Activated naive CD4-positive, alpha-beta T cell treated with anti-CD3 and anti-CD28 coated beads, Interleukin-2, amount 50 U/mL, for 16 hours (primary cell): ENCODE measurements around the gene HGFAC.
A peak's percentile ranks its signal among the peaks of the same experiment; 100 is the strongest.

Experiments used
- DNase-seq: peaks from one replicate; pipeline ENCODE4 v3.0.0-alpha.2; 2020

The HGFAC gene

DNA sequence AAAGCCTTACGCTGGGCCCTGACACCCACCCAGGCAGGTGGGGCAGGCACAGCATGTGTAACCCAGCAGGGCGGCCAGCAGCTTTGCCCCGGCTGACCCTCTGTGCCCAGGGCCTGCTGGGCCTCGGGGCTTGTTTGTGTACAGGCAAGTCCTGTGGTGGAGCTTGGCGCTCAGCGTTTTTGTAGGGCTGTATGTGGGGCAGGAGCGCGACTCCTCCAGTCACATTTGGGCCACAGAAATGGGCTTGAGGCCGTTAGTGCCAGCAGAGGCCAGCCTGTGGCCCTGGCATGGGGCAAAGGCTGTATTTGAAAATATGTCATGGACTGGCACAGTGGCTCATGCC, 14.7 kb upstream of the HGFAC start:
- no peak for DNase-seq

DNA sequence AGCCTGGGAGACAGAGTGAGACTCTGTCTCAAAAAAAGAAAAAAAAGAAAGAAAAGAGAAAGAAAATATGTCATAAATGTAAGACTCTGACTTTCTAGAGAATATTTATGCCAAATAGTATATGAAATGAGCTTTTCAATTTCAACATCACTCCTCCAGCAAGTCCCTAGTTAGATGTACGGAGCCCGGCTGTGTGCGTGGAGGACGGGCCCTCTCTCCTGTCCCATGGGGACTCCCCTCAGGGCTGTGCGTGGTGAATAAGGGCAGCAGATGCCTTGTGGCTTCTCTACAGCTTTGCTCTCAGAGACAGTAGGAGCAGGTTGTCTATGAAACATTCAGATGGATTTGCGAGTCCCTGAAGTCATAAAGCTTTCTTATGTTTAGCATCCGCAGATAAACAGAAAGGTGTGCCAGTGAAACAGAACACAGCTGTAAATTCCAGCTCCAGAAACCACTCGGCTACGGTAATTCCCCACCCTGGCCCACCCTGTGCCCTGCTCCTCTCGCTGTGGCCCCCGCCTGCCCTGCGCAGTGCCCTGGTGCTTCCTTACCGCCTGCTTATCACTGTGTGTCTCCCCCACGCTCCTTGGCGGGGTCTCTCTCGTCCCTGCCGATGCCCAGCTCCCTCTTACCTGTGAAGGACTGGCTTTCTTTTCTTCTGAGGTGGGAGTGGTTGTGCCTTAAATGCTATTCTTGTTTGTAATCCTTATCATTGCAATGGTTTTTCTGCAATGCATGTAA, 13.9 kb upstream of the HGFAC start:
- DNase-seq, result no peak

DNA sequence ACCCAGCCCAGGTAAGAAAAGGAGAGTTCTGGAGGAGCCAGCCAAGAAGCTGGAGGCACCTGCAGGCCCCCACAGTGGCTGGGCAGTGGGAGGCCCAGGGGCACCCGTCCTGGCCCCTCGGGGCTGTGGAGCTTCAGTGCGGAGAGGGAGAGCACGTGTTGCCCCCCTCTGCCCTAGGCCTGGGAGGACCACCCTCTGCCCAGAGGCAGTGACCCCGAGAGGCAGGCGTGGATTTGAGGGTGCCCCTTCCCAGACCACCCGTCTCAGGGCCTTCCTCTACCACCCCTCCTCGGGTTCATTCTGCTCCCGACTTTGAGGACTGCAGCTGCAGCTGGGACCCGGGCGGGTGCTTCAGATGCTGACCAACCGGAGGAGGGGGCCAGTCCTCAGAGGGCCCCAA, 12.1 kb upstream of the HGFAC start:
- DNase-seq, result no peak

DNA sequence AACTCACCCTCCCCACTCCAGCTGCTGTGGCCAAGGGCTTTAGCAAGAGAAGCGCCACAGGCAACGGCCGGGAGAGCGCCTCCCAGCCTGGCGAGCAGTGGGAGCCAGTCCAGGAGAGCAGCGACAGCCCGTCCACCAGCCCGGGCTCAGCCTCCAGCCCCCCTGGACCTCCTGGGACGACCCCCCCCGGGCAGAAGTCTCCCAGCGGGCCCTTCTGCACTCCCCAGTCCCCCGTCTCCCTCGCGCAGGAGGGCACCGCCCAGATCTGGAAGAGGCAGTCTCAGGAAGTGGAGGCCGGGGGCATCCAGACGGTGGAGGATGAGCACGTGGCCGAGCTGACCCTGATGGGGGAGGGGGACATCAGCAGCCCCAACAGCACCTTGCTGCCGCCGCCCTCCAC, 11.2 kb upstream of the HGFAC start:
- no peak for DNase-seq

DNA sequence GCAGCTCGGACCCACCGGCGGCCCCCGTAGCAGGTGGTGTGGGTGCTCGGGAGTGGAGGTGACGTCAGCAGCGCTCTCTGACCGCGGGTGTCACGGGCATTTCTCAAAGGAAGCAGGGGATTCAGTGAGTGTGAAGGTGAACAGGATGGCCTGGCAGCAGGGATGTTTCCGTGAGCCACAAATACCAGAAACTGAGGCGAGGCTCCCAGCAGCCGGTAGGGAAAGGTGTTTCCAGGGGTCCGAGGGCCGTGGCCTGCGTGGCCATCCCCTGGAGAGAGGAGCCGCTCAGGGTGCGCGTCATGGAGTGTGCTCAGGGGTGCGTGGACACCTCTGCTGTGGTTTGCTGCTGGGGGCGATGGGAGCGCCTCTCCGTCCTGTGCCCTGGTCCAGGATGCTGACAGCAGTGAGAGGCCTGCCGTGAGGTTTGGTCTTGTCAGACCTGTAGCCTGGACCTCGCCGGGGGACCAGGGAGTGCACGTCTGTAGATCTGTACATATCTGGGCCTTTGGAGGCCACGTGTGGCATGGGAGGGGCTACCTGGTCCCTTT, 10.2 kb upstream of the HGFAC start:
- no peak for DNase-seq

DNA sequence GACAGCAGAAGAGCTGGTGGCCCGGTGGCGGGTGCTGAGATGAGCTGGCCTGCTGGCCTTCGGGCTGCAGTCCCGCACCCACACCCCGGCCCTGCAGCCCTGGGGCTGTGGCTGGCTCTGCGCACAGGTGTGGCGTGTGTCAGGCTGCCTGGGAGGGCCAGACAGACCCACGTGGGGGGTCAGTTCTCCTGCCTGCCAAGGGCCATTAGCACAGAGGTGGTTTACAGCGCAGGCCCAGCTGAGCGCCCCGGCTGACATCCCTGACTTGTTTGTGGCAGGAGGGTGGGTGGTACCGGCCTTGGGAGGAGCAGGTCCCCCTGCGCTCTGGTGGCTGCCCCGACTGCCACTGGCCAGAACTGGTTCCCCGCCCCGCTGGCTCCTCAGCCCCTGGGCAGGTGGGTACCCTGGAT, 9.4 kb upstream of the HGFAC start:
- no peak for DNase-seq

DNA sequence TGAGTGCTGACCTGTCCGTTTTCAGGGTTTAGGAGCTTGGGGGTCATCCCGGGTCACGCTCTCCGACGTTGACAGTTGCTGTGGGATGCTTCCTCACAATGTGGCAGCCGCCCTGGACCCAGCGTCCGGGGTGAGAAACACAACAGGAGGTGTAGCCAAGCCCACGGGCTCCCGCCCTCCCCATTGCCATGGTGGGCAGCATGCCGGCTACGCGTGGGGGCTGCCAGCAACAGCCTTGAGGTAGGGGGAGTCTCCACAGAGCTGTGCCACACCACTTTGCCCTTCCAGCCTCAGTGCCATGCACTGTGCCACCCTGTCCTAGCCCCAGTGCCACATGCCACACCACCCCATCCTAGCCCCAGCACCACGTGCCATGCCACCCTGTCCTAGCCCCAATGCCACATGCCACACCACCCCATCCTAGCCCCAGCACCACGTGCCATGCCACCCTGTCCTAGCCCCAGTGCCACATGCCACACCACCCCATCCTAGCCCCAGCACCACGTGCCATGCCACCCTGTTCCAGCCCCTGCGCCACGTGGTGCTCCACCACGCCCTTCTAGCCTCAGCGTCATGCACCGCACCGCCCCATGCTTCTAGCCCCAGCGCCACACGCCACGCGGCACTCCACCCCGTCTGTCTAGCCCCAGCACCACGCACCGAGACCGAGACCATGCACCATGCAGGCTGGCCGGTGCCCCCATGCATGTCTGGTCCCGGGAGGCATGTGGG, 8.5 kb upstream of the HGFAC start:
- DNase-seq, result no peak

DNA sequence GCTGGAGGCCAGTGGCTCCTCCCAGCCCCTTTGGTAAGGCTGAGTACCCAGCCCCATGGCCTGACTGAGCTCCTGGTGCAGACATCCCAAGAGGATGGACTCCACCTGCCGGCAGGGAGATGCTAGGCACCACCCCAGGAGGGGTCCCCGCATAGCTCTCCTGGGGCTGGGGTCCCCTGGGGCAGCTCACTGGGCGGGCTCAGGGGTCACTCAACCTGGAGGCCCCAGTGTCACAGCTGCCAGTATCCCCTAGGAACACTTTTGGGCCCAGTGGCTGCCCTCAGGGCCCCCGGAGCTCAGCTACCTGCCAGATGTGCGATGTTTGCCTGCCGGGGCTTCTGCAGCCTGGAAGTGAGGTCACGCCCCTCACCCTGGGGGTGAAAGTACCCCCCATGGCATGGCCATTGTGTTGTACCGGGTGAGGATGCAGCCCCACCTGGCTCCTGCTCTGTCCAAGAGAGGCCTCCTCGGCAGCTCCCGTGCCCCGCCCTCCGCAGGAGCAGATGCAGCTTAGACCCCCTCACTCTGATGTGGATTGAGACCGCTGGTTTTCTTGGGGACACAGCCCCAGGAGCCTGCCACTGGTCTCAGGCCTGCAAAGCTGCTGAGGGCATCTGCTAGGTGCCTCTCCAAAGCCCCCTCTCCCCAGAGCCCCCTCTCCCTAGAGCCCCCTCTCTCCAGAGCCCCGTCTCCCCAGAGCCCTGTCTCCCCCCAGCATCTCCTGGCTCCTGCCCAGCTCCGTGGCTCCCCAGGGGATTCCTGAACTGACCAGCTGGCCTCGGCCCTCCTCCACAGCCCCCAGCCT, 6.7 kb upstream of the HGFAC start:
- no peak for DNase-seq

DNA sequence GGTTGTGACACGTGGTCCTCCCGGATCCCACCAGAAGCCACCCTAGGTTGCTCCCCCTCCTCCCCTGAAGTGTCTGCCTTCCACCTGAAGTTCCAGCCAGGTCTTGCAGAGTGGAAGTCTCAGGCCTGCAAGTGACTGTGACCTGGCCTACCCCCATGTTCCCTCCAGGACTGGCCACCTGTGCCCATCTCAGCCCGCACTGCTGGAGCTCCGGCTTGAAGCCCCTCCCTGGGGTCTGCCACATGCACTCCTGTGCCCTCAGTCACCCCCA, 6.1 kb upstream of the HGFAC start:
- no peak for DNase-seq

DNA sequence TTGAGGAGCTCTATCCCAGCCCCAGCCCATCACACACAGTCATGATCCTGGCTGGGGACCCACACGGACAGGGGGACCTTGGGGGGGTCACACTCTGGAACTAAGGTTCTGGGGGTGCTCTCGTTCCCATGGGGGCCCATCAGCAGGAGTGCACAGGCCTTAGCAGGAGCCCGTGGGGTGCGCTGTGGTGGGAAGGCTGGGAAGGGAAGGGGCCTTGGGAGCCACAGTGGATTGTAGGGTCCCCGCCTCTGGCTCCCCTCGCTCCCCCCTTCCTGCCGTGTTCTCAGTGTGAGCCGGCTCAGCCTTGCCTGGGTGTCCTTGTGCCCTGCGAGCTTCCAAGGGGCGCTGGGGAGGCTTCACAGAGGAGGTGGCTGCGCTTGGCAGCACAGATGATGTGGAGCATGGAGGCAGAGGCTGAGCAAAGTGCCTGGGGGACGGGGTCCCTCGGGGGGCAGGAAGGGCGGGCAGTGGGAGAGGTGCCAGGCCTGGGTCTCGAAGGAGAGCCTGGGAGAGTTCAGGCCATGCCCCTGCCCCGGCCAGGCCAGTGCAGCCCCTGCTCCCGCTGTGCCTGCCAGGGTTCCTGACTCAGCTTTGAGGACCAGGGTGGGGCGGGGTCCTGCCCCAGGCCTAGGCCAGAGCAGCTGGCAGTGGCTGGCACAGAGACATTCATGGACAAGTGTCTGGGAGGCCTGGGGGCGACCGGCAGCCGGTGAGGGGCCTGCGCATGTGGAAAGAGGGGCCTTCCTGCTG, 5.5 kb upstream of the HGFAC start:
- no peak for DNase-seq

DNA sequence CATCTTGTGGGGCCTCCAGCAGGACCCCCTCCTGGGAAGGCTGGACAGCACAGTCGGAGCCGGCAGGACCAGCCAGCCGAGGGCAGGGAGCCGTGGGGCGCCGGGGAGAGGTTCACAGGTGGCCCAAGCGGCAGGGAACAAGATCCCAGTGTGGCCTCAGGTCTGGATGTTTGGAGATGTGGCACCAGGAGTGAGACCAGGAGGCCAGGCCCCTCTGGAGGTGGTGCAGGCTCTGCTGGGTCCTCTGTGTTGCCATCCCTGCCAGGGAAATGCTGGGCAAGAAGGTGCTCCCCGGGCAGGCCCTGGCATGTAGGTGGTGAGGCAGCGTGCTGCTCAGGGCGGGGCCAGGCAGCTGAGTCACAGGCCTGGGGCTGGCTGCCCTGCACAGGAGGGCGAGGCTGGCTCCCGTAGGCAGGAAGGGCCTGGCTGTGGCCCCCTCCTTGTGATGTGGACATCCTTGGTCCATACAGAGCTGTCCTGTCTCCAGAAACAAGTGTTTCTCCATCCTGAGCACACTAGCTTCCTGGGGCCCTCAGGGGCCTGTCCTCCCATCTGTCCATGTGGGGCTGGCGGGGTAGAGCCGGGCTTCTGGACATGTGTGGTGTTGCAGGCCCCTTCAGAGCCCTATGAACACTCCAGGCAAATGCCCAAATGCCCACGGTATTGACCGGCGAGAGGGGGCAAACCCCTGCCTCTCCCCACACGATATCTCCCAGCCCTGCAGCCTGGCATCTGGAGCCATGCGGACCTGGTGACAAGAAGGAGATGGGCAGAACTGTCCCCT, 4.8 kb upstream of the HGFAC start:
- no peak for DNase-seq

DNA sequence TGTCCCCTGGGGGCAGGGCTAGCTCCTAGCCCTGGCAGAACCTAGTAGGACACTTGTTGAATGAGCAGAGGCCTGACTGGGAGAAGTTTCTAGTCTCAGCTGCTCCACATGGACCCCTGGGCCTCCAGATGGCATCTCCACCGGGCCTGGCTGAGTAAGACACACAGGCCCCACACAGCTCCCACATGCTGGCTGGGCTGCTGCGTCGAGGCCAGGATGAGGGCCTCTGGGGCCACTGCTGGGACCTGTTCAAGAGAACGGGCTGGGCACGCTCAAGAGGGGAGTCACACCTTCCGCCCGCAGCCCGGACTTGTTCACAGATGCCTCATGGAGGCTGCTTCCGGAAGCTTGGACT, 4.2 kb upstream of the HGFAC start:
- DNase-seq, result no peak

DNA sequence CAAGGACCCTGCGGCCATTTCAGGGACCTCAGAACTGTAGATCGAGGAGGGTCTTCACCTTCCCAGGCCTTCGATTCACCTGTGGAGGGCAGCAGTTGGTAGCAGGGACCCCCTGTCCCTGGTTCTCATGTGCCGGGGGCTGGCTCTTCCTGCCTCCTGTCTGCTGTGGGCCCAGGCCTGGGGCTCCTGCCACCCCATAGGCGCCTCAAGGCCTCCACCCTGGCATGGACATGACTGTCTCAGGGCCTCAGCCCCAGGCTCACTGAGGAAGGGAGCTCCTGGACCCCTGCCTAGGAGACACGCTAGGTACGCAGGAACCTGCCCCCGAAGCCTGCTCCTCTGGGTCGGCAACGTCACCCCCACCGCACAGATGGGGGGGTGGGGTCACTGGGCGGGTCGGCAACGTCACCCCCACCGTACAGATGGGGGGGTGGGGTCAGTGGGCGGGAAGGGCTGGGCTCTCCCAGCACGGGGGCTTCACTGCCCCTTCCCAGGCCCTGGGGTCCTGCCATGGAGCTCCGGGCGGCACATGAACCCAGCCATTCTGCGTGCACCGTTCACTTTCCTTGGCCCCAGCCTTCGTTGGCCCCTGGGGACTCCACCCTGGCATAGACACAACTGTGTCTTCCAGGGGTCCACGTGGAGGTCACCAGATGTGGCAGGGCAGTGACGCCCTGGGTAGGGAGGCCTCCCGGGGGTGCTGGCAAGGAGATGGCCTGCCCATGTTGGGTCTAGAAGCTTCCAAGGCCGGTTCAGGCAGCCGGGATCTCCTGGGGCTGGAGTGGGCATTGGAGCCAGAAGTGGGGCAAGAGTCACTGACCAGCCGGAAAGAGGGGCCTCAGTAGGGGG, 3.5 kb upstream of the HGFAC start:
- DNase-seq, result no peak

DNA sequence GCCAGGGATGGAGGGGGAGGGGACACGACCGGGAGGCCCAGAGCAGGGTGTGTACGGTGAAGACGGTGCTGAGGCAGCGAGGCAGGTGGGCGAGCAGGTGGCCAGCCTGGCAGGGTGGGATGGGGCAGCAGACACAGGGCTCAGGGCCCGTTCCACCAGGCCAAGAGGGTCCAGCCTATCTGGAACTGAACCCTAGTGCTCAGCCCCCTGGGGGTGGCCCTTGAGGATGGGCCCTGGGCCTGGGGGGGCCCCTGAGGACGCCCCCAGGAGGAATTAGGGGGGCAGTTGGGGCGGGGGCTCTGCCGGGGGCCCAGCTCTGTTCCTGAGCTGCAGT, 3.0 kb upstream of the HGFAC start:
- no peak for DNase-seq

DNA sequence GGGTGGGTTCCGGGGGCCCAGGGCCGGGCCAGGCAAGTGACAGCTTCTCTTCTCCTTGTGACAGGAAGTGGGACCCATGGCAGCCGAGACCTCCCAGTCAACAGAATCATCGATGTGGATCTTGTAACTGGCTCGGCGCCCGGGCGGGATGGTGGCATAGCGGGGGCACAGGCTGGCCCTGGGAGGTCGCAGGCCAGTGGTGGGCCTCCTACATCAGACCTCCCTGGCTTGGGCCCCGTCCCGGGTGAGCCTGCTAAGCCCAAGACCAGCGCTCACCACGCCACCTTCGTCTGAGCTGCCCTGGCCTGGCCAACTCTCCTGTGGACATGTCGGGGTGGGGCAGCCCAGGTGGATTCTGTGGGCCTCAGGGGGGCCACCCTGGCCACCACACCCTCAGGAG, 2.4 kb upstream of the HGFAC start:
- DNase-seq, result no peak

DNA sequence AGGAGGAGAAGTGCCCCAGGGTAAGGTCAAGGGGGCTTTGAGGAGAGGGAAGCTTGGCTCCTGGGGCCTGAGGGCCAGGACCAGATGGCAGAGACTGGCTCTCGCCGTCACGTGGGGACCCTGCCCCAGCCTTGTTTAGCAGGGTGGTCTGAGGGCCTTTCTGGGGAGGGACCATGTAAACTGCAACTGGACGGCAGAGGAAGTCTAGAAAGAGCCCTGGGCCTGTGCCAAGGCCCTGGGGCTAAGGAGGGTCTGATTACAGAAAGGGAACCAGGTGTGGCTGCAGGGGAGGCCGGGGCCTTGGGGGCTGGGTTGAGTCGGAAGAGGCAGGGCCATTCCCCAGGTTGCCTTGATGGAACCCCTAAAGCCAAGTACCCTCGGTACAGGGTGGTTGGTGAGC, 1.8 kb upstream of the HGFAC start:
- no peak for DNase-seq

DNA sequence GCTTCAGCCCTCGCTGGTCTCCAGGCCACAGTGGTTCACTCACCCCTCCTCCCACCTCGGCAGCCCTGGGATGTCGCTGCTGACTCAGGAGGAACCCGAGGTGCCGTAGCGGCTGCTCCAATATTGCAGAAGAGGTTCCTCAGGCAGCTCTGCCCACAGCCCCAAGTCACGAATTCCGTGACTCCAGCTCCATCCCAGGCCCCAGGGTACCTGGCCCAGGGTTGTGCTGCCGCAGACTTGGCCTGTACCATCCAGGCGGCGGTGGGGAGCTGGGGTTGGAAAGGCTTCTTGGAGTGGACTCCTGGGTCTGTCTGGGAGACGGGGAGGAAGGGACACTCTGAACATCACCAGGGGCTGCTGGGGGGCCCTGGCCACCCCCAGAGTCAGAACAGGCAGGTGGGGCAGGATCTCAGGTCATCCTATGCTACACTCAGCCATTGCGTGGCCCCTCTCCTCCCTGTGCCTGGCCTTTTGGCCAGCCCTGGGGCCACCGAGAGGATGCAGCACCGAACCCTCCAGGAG, 728 bp upstream of the HGFAC start:
- DNase-seq, result no peak

DNA sequence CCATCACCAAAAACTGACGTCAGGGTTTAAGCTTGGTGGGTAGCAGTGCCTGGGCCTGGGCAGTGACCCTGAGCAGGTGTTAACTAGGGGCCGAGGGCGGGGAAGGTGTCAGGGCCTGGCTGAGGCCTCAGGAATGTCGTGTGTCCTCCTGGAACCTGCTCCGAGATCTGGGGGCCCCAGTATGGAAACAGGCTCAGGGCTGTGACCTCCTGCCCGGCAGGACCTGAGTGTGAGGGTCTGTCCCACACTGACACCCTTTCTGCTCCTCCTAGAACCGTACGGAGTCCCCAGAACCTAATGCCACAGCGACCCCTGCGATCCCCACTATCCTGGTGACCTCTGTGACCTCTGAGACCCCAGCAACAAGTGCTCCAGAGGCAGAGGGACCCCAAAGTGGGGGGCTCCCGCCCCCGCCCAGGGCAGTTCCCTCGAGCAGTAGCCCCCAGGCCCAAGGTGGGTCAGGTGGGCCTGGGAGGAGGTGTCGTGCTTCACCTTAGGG, 741 bp downstream of the HGFAC start:
- no peak for DNase-seq

DNA sequence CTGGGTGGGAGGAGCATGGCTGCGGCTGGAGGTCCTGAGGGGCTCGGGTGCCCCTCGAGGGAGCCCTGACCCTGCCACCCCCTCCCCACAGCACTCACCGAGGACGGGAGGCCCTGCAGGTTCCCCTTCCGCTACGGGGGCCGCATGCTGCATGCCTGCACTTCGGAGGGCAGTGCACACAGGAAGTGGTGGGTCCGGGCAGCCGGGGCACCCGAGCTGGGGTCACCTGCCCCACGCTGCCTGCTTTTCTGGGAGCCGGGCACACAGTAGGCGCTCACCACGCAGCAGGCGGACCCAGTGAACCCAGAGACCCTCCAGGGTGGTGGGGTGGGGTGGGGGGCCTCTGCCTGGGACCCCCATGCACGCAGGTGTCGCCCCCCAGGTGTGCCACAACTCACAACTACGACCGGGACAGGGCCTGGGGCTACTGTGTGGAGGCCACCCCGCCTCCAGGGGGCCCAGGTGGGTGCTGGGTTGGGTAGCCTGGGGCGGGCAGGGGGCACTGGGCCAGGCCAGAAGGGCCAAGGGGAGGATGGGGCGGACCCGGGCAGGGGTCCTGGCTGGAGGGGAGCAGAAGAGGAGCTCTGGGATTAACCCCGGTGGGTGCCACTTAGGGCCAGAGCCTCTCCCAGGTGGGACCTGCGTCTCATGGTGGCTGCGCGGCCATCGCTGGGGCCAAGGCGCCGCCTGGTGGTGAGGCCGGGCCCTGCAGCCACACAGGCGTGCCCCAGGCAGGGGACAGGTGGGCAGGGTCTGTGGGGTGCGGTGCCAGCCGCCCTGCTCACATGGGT, 1.4 kb downstream of the HGFAC start:
- peak; percentile 66 for DNase-seq

DNA sequence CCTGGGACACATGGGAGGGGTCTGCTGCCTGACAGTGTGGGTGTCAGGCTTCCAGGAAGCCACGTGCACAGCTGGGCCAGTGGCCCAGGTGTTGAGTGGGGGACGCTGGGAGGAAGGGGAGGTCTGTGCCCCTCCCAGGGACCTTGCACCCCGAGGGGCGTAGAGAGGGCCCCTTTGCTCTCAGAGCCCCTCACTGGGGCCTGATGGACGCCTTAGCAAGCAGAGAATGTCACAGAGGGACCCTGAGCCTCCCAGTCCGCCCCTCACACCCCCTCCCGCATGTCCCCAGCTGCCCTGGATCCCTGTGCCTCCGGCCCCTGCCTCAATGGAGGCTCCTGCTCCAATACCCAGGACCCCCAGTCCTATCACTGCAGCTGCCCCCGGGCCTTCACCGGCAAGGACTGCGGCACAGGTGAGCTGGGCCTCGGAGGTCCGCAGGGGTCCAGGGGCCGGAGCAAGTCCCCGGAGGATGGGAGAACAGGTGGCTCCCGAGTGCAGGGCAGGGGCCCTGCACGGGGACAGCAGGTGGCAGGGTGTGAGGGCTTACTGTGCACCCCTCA, 2.1 kb downstream of the HGFAC start:
- DNase-seq, result no peak
